CD14-positive monocyte (primary cell): ENCODE data around the gene XXYLT1. TPM values are rescaled to one million over a fixed set of nuclear protein-coding genes. Genes with fewer than 3 reads are reported as not detected.

Experiments
- DNase-seq, 3 donors: peaks; one replicate each; pipeline ENCODE4 v3.0.0-alpha.2; 2011 to 2022
- H2AFZ ChIP-seq: 2 replicates; pipeline ENCODE4 v1.6.0; 2012; ENCODE audit warnings: mild to moderate bottlenecking, low read depth, low read length, inconsistent platforms; ENCODE audit not compliant: insufficient read depth, poor library complexity, severe bottlenecking
- H3K27ac ChIP-seq, 2 donors: 1 replicate in 1 of 2; 2 replicates in 1 of 2; pipeline ENCODE4 v1.5.1; 2012 to 2013; ENCODE audit warnings: low read length in 2 of 2, control low read depth in 1 of 2, inconsistent platforms in 1 of 2, low read depth in 1 of 2, mild to moderate bottlenecking in 1 of 2
- H3K27me3 ChIP-seq, 2 donors: one replicate each; pipeline versions ENCODE4 v1.6.0 to v1.6.1; 2011 to 2013; ENCODE audit warnings: low read length in 2 of 2; ENCODE audit not compliant: control insufficient read depth in 2 of 2, insufficient read depth in 2 of 2
- H3K36me3 ChIP-seq, 2 donors: replicated peaks in 1 of 2; 1 replicate in 1 of 2; 2 replicates in 1 of 2; pipeline versions ENCODE4 v1.5.1 to v1.6.1; 2012 to 2013; ENCODE audit warnings: low read length in 2 of 2, control low read depth in 1 of 2, inconsistent platforms in 1 of 2, mild to moderate bottlenecking in 1 of 2; ENCODE audit not compliant: insufficient read depth in 2 of 2, control insufficient read depth in 1 of 2
- H3K4me1 ChIP-seq, 2 donors: 1 replicate in 1 of 2; 2 replicates in 1 of 2; pipeline versions ENCODE4 v1.5.1 to v1.6.1; 2012 to 2013; ENCODE audit warnings: low read length in 2 of 2, control low read depth in 1 of 2, inconsistent platforms in 1 of 2, mild to moderate bottlenecking in 1 of 2, moderate library complexity in 1 of 2; ENCODE audit not compliant: insufficient read depth in 2 of 2, control insufficient read depth in 1 of 2
- H3K4me2 ChIP-seq: replicated peaks from 2 replicates; pipeline ENCODE3; 2012; ENCODE audit warnings: low read length, moderate library complexity, mild to moderate bottlenecking; ENCODE audit not compliant: poor library complexity, severe bottlenecking; ENCODE audit errors: extremely low read depth
- H3K4me3 ChIP-seq, 3 experiments: fragments of 200-600 bp in 1 of 3; sonication (generic) in 1 of 3; replicated peaks in 1 of 3; 1 replicate in 2 of 3; 2 replicates in 1 of 3; pipeline ENCODE4 v1.5.1; 2011 to 2013; ENCODE audit warnings: low read length in 3 of 3, mild to moderate bottlenecking in 3 of 3, control low read depth in 2 of 3, low read depth in 2 of 3, inconsistent platforms in 1 of 3, moderate library complexity in 1 of 3
- H3K79me2 ChIP-seq: 2 replicates; pipeline ENCODE4 v1.6.0; 2012; ENCODE audit warnings: mild to moderate bottlenecking, control low read depth, inconsistent platforms, low read length, moderate library complexity; ENCODE audit not compliant: insufficient read depth
- H3K9ac ChIP-seq: 2 replicates; pipeline ENCODE4 v1.6.0; 2017; ENCODE audit warnings: low read length, mild to moderate bottlenecking; ENCODE audit not compliant: insufficient read depth, poor library complexity, severe bottlenecking
- H3K9me3 ChIP-seq, 2 donors: replicated peaks in 1 of 2; 1 replicate in 1 of 2; 2 replicates in 1 of 2; pipeline versions ENCODE4 v1.5.1 to v1.6.1; 2012 to 2013; ENCODE audit warnings: low read length in 2 of 2, control low read depth in 1 of 2; ENCODE audit not compliant: control insufficient read depth in 1 of 2, insufficient read depth in 1 of 2
- H4K20me1 ChIP-seq: 2 replicates; pipeline ENCODE4 v1.6.0; 2012; ENCODE audit warnings: mild to moderate bottlenecking, low read length, control low read depth, moderate library complexity; ENCODE audit not compliant: insufficient read depth
- H3K27ac Mint-ChIP-seq, 7 donors: one replicate each; pipeline ENCODE4 v1.8.0; 2020; ENCODE audit warnings: mild to moderate bottlenecking in 7 of 7, mixed read lengths in 7 of 7, moderate library complexity in 6 of 7, inconsistent platforms in 2 of 7
- H3K27me3 Mint-ChIP-seq, 3 donors: one replicate each; pipeline ENCODE4 v1.8.0; 2021 to 2022; ENCODE audit warnings: low read depth in 3 of 3, mild to moderate bottlenecking in 3 of 3, mixed read lengths in 3 of 3, moderate library complexity in 3 of 3, inconsistent platforms in 1 of 3
- H3K36me3 Mint-ChIP-seq, 2 donors: one replicate each; pipeline ENCODE4 v1.8.0; 2020; ENCODE audit warnings: mixed read lengths in 2 of 2, inconsistent platforms in 1 of 2, mild to moderate bottlenecking in 1 of 2
- H3K4me1 Mint-ChIP-seq: one replicate; pipeline ENCODE4 v1.8.0; 2020; ENCODE audit warnings: mild to moderate bottlenecking, mixed read lengths
- H3K4me3 Mint-ChIP-seq, 2 donors: one replicate each; pipeline ENCODE4 v1.8.0; 2020; ENCODE audit warnings: mild to moderate bottlenecking in 2 of 2, mixed read lengths in 2 of 2, moderate library complexity in 1 of 2
- H3K9me3 Mint-ChIP-seq, 7 donors: one replicate each; pipeline ENCODE4 v1.8.0; 2020 to 2022; ENCODE audit warnings: mixed read lengths in 7 of 7, mild to moderate bottlenecking in 6 of 7, moderate library complexity in 6 of 7, inconsistent platforms in 2 of 7
- CTCF ChIP-seq: fragments of 200-600 bp; IDR thresholded peaks from one replicate; pipeline ENCODE4 v1.8.0; 2022; ENCODE audit warnings: antibody characterized with exemption, mild to moderate bottlenecking
- WGBS: methylation state at CpG from one replicate; pipeline ENCODE4 v1.1.5; 2013; ENCODE audit warnings: missing lambda C conversion rate; ENCODE audit not compliant: insufficient coverage; 5-methylcytosine and 5-hydroxymethylcytosine counted together
- intact Hi-C, 2 donors: fragments of 100-400 bp; cut with micrococcal nuclease; formaldehyde crosslinking; loops; one replicate each; pipeline versions ENCODE4 v1.15.0 to v1.15.1; 2023
- polyA plus RNA-seq, 3 donors: library from polyadenylated mRNA; depleted of rRNA in 1 of 3; unstranded in 2 of 3; stranded (reverse) in 1 of 3; fragments of 300-500 nt in 2 of 3; fragments of >200 nt in 1 of 3; fragmentation: Illumina TruSeq in 2 of 3; gene quantifications; 1 replicate in 2 of 3; 2 replicates in 1 of 3; pipeline ENCODE4 v1.2.3, GENCODE V29; 2012 to 2021

XXYLT1 gene
- polyA plus RNA-seq, 3 donors: 11.8 to 13.5 (median 13.2) TPM

GRCh38 chr3:195270079-195270816 is 711 bp downstream of the XXYLT1 start:
- under 1% methylated on average over 50 of the region's 52 CpGs for WGBS

More at GRCh38 chr3:195270079-195270816, 711 bp downstream of the XXYLT1 start:
- peaks cover 0 to 1% (median 0%) of the 10 kb centered on the region in 7 donors for H3K9me3 Mint-ChIP-seq
- no peaks in the 10 kb centered on the region for H3K9me3 ChIP-seq
- H3K4me1 ChIP-seq: peaks cover 26 to 33% of the 10 kb centered on the region in 2 donors
- peak overlapping the region in 1 of 2 donors; percentile 68 for H3K27ac ChIP-seq
- intact Hi-C loops: loop anchor here (5.0 kb wide), 2 partner anchors 252 to 272 kb away; partner anchors contain the start of gene PPP1R2 (in 1 of the 2)
- peak overlapping the region in 6 of 7 donors; percentile 48 to 90 (median 81) for H3K27ac Mint-ChIP-seq
- peak overlapping the region; percentile 84 to 93 for H3K4me3 Mint-ChIP-seq
- H3K27me3 Mint-ChIP-seq: peaks cover 0 to 5% (median 0%) of the 10 kb centered on the region in 3 donors
- peak overlapping the region; percentile 90 for H2AFZ ChIP-seq
- no peak for DNase-seq
- peak overlapping the region; percentile 66 for H3K9ac ChIP-seq
- H3K36me3 Mint-ChIP-seq: peaks cover 28% of the 10 kb centered on the region in 2 donors
- H3K27me3 ChIP-seq: no peaks in the 10 kb centered on the region
- H3K4me3 ChIP-seq: peak overlapping the region; percentile 62 to 92 (median 91)
- no peak for TF ChIP-seq CTCF
- H4K20me1 ChIP-seq: peaks cover 32% of the 10 kb centered on the region
- peaks cover 26% of the 10 kb centered on the region for H3K4me1 Mint-ChIP-seq
- peaks cover 9 to 34% of the 10 kb centered on the region in 2 donors for H3K36me3 ChIP-seq
- peak overlapping the region; percentile 87 for H3K4me2 ChIP-seq
- peaks cover 40% of the 10 kb centered on the region for H3K79me2 ChIP-seq
